ENCODE data around the gene GOLGA7B.

DNA sequence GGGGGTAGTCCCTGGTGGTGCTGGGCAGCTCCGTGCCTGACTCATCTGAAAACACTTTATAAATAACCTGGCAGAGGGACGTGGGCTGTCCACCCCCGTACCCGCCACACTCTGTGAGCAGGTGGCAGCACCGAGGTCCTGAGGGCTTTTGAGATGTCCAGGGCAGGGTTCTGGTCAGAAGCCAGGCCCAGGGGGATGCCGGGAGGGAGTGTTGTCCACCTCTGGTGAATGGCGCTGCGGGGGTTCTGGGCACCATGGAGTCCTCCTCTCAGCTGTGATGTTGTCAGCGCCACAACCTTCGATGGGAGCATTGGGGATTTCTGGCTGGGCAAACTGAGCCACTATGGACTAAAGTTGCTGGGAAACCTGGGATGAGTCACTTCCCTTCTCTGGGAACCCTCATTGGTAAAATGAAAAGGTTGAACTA is 27.4 kb upstream of the GOLGA7B start:
- no peak for TF ChIP-seq MAZ (IDR thresholded peaks at IDR 0.05; ENCODE audit: borderline replicate concordance, low read depth, low read length)
- TF ChIP-seq, protein P1, sequence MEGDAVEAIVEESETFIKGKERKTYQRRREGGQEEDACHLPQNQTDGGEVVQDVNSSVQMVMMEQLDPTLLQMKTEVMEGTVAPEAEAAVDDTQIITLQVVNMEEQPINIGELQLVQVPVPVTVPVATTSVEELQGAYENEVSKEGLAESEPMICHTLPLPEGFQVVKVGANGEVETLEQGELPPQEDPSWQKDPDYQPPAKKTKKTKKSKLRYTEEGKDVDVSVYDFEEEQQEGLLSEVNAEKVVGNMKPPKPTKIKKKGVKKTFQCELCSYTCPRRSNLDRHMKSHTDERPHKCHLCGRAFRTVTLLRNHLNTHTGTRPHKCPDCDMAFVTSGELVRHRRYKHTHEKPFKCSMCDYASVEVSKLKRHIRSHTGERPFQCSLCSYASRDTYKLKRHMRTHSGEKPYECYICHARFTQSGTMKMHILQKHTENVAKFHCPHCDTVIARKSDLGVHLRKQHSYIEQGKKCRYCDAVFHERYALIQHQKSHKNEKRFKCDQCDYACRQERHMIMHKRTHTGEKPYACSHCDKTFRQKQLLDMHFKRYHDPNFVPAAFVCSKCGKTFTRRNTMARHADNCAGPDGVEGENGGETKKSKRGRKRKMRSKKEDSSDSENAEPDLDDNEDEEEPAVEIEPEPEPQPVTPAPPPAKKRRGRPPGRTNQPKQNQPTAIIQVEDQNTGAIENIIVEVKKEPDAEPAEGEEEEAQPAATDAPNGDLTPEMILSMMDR (conservative IDR thresholded peaks at IDR 0.05; ENCODE audit: low read depth, low read length): no peak
- TF ChIP-seq POLR2A (IDR thresholded peaks at IDR 0.05; ENCODE audit: low read depth, low read length): no peak
- no peak for TF ChIP-seq CEBPB (IDR thresholded peaks at IDR 0.05; ENCODE audit: low read depth, low read length)
- TF ChIP-seq NFE2L2 (IDR thresholded peaks at IDR 0.05; ENCODE audit: low read depth, low read length): no peak
- TF ChIP-seq RAD21 (IDR thresholded peaks at IDR 0.05; ENCODE audit: low read length): no peak
- no peak for TF ChIP-seq RFX5 (IDR thresholded peaks at IDR 0.05; ENCODE audit: low read depth, low read length)
- no peak for TF ChIP-seq BHLHE40 (IDR thresholded peaks at IDR 0.05; ENCODE audit: low read depth, low read length)
- TF ChIP-seq RCOR1 (IDR thresholded peaks at IDR 0.05; ENCODE audit: insufficient replicate concordance, low read length): no peak
- TF ChIP-seq SMC3 (IDR thresholded peaks at IDR 0.05; ENCODE audit: low read depth, low read length): no peak
